SK-N-SH treated with all-trans-retinoic acid at 6 μM for 48 hours (cell line): ENCODE data around the gene PACS1.

Source experiments
- ATAC-seq: fragments of 200-7000 bp; cut with Tn5 transposase; 3 replicates; pipeline ENCODE4 v1.9.1; 2020; ENCODE audit warnings: mild to moderate bottlenecking, moderate library complexity
- ARNTL ChIP-seq: fragments of 450-650 bp; formaldehyde crosslinking; IDR thresholded peaks from 2 replicates; pipeline ENCODE4 v1.5.0; 2020; ENCODE audit warnings: low read depth, mild to moderate bottlenecking, moderate library complexity, borderline replicate concordance
- BACH2 ChIP-seq: fragments of 250-450 bp; sonication (Bioruptor Pico); IDR thresholded peaks from 2 replicates; pipeline ENCODE4 v1.9.0; 2021; ENCODE audit warnings: mild to moderate bottlenecking, borderline replicate concordance
- CSDC2 ChIP-seq: fragments of 250-450 bp; sonication (Bioruptor Pico); IDR thresholded peaks from 2 replicates; pipeline ENCODE4 v1.5.0; 2020; ENCODE audit warnings: mild to moderate bottlenecking, moderate library complexity
- ESRRG ChIP-seq: fragments of 250-450 bp; sonication (Bioruptor Pico); IDR thresholded peaks from 2 replicates; pipeline ENCODE4 v1.6.1; 2021; ENCODE audit warnings: mild to moderate bottlenecking
- GLIS3 ChIP-seq: fragments of 250-450 bp; sonication (Bioruptor Pico); IDR thresholded peaks from 2 replicates; pipeline ENCODE4 v1.5.0; 2020; ENCODE audit warnings: mild to moderate bottlenecking, moderate library complexity
- ISL1 ChIP-seq: fragments of 250-450 bp; sonication (Bioruptor Pico); IDR thresholded peaks from 2 replicates; pipeline ENCODE4 v2.1.2; 2022; ENCODE audit warnings: mild to moderate bottlenecking, moderate library complexity
- OSR1 ChIP-seq: fragments of 250-450 bp; sonication (Bioruptor Pico); IDR thresholded peaks from 2 replicates; pipeline ENCODE4 v1.8.0; 2022; ENCODE audit warnings: moderate library complexity, mild to moderate bottlenecking, inconsistent platforms
- PPARA ChIP-seq: fragments of 250-450 bp; sonication (Bioruptor Pico); IDR thresholded peaks from 2 replicates; pipeline ENCODE4 v1.5.0; 2020; ENCODE audit warnings: mild to moderate bottlenecking, borderline replicate concordance
- RARB ChIP-seq: fragments of 250-450 bp; sonication (Bioruptor Pico); IDR thresholded peaks from 2 replicates; pipeline ENCODE4 v1.8.0; 2021; ENCODE audit warnings: mild to moderate bottlenecking, moderate library complexity
- SNAI2 ChIP-seq: fragments of 250-450 bp; sonication (Bioruptor Pico); IDR thresholded peaks from 2 replicates; pipeline ENCODE4 v1.5.0; 2020; ENCODE audit warnings: mild to moderate bottlenecking, moderate library complexity
- TCF4 ChIP-seq: fragments of 250-450 bp; sonication (Bioruptor Pico); IDR thresholded peaks from 2 replicates; pipeline ENCODE4 v1.8.0; 2021; ENCODE audit warnings: mild to moderate bottlenecking, moderate library complexity, borderline replicate concordance
- TOX ChIP-seq: fragments of 250-450 bp; sonication (Bioruptor Pico); IDR thresholded peaks from 2 replicates; pipeline ENCODE4 v1.8.0; 2021; ENCODE audit warnings: mild to moderate bottlenecking, moderate library complexity, borderline replicate concordance
- ZC3H10 ChIP-seq: fragments of 250-450 bp; sonication (Bioruptor Pico); IDR thresholded peaks from 2 replicates; pipeline ENCODE4 v1.5.1; 2021; ENCODE audit warnings: mild to moderate bottlenecking, moderate library complexity
- ZFP3 ChIP-seq: fragments of 250-450 bp; sonication (Bioruptor Pico); IDR thresholded peaks from 2 replicates; pipeline ENCODE4 v1.5.0; 2020; ENCODE audit warnings: mild to moderate bottlenecking, moderate library complexity
- ZFP30 ChIP-seq: fragments of 450-650 bp; formaldehyde crosslinking; IDR thresholded peaks from 2 replicates; pipeline ENCODE4 v1.5.0; 2022; ENCODE audit warnings: mild to moderate bottlenecking, moderate library complexity
- ZNF565 ChIP-seq: fragments of 450-650 bp; formaldehyde crosslinking; conservative IDR thresholded peaks from 2 replicates; pipeline ENCODE4 v1.5.0; 2020; ENCODE audit warnings: low read depth, mild to moderate bottlenecking, moderate library complexity
- ZNF8 ChIP-seq: fragments of 450-650 bp; formaldehyde crosslinking; IDR thresholded peaks from 2 replicates; pipeline ENCODE4 v1.5.0; 2020; ENCODE audit warnings: mild to moderate bottlenecking, moderate library complexity
- TF ChIP-seq, protein P1 (sequence below): fragments of 250-450 bp; sonication (Bioruptor Pico); IDR thresholded peaks from 2 replicates; pipeline ENCODE4 v1.5.1; 2020; ENCODE audit warnings: low read depth, mild to moderate bottlenecking, moderate library complexity
- TF ChIP-seq, protein P2 (sequence below): fragments of 250-450 bp; sonication (Bioruptor Pico); IDR thresholded peaks from 2 replicates; pipeline ENCODE4 v1.8.0; 2021; ENCODE audit warnings: low read depth, mild to moderate bottlenecking, moderate library complexity, borderline replicate concordance
- TF ChIP-seq, protein P3 (sequence below): fragments of 250-450 bp; sonication (Bioruptor Pico); IDR thresholded peaks from 2 replicates; pipeline ENCODE4 v1.5.1; 2021; ENCODE audit warnings: mild to moderate bottlenecking, moderate library complexity
- TF ChIP-seq, protein P4 (sequence below): fragments of 250-450 bp; sonication (Bioruptor Pico); IDR thresholded peaks from 2 replicates; pipeline ENCODE4 v1.5.0; 2020; ENCODE audit warnings: mild to moderate bottlenecking, moderate library complexity

Gene PACS1

DNA sequence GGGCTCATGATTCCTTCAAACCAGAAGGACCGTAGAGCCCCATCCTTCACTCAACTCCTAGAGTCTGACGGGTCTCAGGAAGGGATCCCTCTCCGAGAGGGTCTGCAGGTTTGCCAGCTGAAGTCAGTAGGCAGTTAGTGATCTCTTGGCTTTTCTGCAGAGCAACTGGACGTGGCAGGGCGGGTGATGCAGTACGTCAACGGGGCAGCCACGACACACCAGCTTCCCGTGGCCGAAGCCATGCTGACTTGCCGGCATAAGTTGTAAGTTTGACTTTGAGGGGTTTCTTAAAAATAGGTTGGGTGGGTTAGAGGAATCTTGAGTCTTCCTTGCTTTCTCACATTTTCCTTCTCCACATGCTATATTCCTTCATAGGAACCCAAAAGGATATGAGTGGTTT lies 165.1 kb downstream of the PACS1 start (continued):
- no peak for TF ChIP-seq BACH2 (CRISPR knock-in tag)
- TF ChIP-seq ARNTL (CRISPR knock-in tag), result no peak
- TF ChIP-seq CSDC2 (CRISPR knock-in tag), result no peak
- TF ChIP-seq RARB (CRISPR knock-in tag), result no peak
- no peak for TF ChIP-seq SNAI2 (CRISPR knock-in tag)

DNA sequence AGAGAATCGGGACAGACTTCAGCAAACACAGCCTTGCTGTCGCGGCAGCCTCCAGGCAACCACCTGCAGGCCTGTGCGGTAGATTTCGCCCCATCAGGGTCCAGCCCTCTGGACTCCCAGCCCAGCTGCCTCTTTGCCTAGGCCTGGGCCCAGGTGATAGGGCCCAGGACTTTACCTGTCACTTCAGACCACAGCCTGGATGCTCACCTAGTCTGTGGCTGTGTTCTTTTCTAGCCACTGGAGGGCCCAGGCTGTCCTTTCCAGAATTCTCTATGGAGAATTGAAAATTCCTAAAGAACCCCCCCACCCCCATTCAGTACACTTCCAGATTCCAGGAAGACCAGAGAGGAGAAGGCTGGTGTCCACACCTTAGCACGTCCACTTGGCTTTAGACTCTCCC lies 167.8 kb downstream of the PACS1 start:
- no peak for ATAC-seq
- TF ChIP-seq, protein P1, sequence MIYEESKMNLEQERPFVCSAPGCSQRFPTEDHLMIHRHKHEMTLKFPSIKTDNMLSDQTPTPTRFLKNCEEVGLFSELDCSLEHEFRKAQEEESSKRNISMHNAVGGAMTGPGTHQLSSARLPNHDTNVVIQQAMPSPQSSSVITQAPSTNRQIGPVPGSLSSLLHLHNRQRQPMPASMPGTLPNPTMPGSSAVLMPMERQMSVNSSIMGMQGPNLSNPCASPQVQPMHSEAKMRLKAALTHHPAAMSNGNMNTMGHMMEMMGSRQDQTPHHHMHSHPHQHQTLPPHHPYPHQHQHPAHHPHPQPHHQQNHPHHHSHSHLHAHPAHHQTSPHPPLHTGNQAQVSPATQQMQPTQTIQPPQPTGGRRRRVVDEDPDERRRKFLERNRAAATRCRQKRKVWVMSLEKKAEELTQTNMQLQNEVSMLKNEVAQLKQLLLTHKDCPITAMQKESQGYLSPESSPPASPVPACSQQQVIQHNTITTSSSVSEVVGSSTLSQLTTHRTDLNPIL, result no peak

DNA sequence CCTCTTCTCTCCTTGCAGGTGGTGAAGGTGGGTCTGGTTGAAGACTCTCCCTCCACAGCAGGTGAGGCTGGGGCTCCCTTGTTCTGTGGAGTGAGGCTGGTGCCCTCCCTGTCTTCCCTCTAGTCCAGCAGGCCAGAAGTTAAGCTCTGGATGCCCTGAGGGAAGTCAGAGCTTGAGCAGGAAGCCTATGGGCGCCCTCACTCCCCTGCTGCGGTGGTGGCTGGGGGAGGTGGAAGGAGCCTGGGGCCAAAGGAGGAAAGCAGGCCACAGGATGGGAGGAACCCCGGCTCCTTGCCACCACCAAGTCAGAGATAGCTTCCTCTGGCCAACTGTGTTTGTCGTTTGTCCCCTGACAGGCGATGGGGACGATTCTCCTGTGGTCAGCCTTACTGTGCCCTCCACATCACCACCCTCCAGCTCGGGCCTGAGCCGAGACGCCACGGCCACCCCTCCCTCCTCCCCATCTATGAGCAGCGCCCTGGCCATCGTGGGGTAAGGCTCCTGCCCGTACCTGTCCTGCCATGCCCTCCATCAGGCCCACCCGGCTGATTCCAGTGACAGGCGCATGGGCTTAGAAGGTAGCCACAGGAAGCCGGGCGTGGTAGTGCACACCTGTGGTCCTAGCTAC lies 168.8 kb downstream of the PACS1 start:
- TF ChIP-seq OSR1 (CRISPR knock-in tag) (no peak), SNAI2 (CRISPR knock-in tag) (no peak), ZFP3 (CRISPR knock-in tag) (no peak), GLIS3 (CRISPR knock-in tag) (no peak), ISL1 (CRISPR knock-in tag) (no peak), BACH2 (CRISPR knock-in tag) (no peak), PPARA (no peak), ARNTL (CRISPR knock-in tag) (no peak), RARB (CRISPR knock-in tag) (no peak)
- TF ChIP-seq, protein P2, sequence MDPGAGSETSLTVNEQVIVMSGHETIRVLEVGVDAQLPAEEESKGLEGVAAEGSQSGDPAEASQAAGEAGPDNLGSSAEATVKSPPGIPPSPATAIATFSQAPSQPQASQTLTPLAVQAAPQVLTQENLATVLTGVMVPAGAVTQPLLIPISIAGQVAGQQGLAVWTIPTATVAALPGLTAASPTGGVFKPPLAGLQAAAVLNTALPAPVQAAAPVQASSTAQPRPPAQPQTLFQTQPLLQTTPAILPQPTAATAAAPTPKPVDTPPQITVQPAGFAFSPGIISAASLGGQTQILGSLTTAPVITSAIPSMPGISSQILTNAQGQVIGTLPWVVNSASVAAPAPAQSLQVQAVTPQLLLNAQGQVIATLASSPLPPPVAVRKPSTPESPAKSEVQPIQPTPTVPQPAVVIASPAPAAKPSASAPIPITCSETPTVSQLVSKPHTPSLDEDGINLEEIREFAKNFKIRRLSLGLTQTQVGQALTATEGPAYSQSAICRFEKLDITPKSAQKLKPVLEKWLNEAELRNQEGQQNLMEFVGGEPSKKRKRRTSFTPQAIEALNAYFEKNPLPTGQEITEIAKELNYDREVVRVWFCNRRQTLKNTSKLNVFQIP (CRISPR knock-in tag), result no peak
- TF ChIP-seq, protein P3, sequence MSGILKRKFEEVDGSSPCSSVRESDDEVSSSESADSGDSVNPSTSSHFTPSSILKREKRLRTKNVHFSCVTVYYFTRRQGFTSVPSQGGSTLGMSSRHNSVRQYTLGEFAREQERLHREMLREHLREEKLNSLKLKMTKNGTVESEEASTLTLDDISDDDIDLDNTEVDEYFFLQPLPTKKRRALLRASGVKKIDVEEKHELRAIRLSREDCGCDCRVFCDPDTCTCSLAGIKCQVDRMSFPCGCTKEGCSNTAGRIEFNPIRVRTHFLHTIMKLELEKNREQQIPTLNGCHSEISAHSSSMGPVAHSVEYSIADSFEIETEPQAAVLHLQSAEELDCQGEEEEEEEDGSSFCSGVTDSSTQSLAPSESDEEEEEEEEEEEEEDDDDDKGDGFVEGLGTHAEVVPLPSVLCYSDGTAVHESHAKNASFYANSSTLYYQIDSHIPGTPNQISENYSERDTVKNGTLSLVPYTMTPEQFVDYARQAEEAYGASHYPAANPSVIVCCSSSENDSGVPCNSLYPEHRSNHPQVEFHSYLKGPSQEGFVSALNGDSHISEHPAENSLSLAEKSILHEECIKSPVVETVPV (CRISPR knock-in tag), result no peak
- TF ChIP-seq, protein P4, sequence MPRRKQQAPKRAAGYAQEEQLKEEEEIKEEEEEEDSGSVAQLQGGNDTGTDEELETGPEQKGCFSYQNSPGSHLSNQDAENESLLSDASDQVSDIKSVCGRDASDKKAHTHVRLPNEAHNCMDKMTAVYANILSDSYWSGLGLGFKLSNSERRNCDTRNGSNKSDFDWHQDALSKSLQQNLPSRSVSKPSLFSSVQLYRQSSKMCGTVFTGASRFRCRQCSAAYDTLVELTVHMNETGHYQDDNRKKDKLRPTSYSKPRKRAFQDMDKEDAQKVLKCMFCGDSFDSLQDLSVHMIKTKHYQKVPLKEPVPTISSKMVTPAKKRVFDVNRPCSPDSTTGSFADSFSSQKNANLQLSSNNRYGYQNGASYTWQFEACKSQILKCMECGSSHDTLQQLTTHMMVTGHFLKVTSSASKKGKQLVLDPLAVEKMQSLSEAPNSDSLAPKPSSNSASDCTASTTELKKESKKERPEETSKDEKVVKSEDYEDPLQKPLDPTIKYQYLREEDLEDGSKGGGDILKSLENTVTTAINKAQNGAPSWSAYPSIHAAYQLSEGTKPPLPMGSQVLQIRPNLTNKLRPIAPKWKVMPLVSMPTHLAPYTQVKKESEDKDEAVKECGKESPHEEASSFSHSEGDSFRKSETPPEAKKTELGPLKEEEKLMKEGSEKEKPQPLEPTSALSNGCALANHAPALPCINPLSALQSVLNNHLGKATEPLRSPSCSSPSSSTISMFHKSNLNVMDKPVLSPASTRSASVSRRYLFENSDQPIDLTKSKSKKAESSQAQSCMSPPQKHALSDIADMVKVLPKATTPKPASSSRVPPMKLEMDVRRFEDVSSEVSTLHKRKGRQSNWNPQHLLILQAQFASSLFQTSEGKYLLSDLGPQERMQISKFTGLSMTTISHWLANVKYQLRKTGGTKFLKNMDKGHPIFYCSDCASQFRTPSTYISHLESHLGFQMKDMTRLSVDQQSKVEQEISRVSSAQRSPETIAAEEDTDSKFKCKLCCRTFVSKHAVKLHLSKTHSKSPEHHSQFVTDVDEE, result no peak
- TF ChIP-seq, all 23 proteins: peak for 0
- ATAC-seq, result no peak

DNA sequence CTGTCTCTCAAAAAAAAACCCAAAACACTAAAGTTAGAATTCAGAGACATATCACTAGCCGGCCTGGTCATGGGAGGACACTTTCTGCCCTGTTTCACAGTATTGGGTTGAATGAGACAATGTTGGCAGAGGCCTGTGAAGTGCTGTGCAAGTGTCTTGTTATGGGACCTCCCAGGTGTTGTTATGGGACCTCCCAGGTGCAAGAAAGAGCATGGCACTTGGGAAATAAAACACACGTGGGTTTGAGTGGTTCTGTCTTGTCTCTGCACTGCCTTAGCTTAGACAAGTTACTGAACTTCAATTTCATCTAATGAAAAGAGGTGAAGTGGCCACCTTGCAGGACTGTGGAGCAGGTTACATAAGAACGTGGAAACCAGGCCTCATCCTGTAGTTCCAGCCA lies 169.4 kb downstream of the PACS1 start:
- TF ChIP-seq, protein P3 (CRISPR knock-in tag), result no peak
- no peak for TF ChIP-seq OSR1 (CRISPR knock-in tag)
- TF ChIP-seq ZFP30 (CRISPR knock-in tag), result no peak
- TF ChIP-seq TCF4 (CRISPR knock-in tag), result no peak
- TF ChIP-seq ESRRG (CRISPR knock-in tag), result no peak
- TF ChIP-seq ZNF565, result no peak
- no peak for TF ChIP-seq ARNTL (CRISPR knock-in tag)
- no peak for TF ChIP-seq BACH2 (CRISPR knock-in tag)
- TF ChIP-seq, protein P1, result no peak
- no peak for TF ChIP-seq ISL1 (CRISPR knock-in tag)
- no peak for TF ChIP-seq ZNF8 (CRISPR knock-in tag)
- TF ChIP-seq ZFP3 (CRISPR knock-in tag), result no peak
- TF ChIP-seq, protein P2 (CRISPR knock-in tag), result no peak
- no peak for TF ChIP-seq CSDC2 (CRISPR knock-in tag)
- TF ChIP-seq GLIS3 (CRISPR knock-in tag), result no peak
- TF ChIP-seq SNAI2 (CRISPR knock-in tag), result no peak
- TF ChIP-seq TOX (CRISPR knock-in tag), result no peak
- TF ChIP-seq ZC3H10, result no peak
- no peak for TF ChIP-seq RARB (CRISPR knock-in tag)
- TF ChIP-seq PPARA, result no peak
- no peak for ATAC-seq
